CD4-positive, alpha-beta T cell (primary cell): ENCODE data around the gene STARD5. TPM values are rescaled to one million over a fixed set of nuclear protein-coding genes. Genes with fewer than 3 reads are reported as not detected.

Experiments used
- ATAC-seq: fragments of 200-7000 bp; cut with Tn5 transposase; one replicate; pipeline ENCODE4 v1.10.0; 2022; ENCODE audit warnings: mild to moderate bottlenecking; ENCODE audit not compliant: poor library complexity
- CTCF ChIA-PET: fragments of 350-600 bp; sonication (Branson Sonifier 250); formaldehyde crosslinking; loops from one replicate; lab custom pipeline; 2021; ENCODE audit warnings: antibody characterized with exemption, inconsistent platforms; lab: Charles Lee
- POLR2A ChIA-PET: fragments of 350-600 bp; sonication (Branson Sonifier 250); formaldehyde crosslinking; loops from one replicate; lab custom pipeline; 2021; ENCODE audit warnings: antibody characterized with exemption, inconsistent platforms; lab: Charles Lee
- DNase-seq, 14 experiments: peaks; one replicate each; pipeline ENCODE4 v3.0.0-alpha.2; 2013 to 2020; ENCODE audit warnings: mixed read lengths in 2 of 14
- H3K27ac ChIP-seq, 2 donors: one replicate each; pipeline versions ENCODE4 v1.5.1 to v1.7.0; 2013; ENCODE audit warnings: low read length in 2 of 2, low read depth in 1 of 2, mild to moderate bottlenecking in 1 of 2
- H3K27me3 ChIP-seq, 2 experiments: 1 replicate in 1 of 2; 2 replicates in 1 of 2; pipeline versions ENCODE4 v1.6.1 to v1.7.0; 2013; ENCODE audit warnings: low read length in 2 of 2, control low read depth in 1 of 2, mild to moderate bottlenecking in 1 of 2, moderate library complexity in 1 of 2; ENCODE audit not compliant: insufficient read depth in 2 of 2, control insufficient read depth in 1 of 2
- H3K36me3 ChIP-seq: one replicate; pipeline ENCODE4 v1.6.1; 2013; ENCODE audit warnings: low read length, control low read depth; ENCODE audit not compliant: insufficient read depth
- H3K4me1 ChIP-seq: one replicate; pipeline ENCODE4 v1.6.1; 2013; ENCODE audit warnings: low read length, control low read depth; ENCODE audit not compliant: insufficient read depth
- H3K4me3 ChIP-seq: one replicate; pipeline ENCODE4 v1.5.1; 2013; ENCODE audit warnings: mild to moderate bottlenecking, low read length, moderate library complexity
- H3K9me3 ChIP-seq, 2 experiments: 1 replicate in 1 of 2; 2 replicates in 1 of 2; pipeline versions ENCODE4 v1.6.1 to v1.7.0; 2013; ENCODE audit warnings: low read length in 2 of 2, mild to moderate bottlenecking in 2 of 2, control low read depth in 1 of 2, moderate library complexity in 1 of 2; ENCODE audit not compliant: control insufficient read depth in 1 of 2, insufficient read depth in 1 of 2
- H3K27ac Mint-ChIP-seq: one replicate; pipeline ENCODE4 v1.8.0; 2020; ENCODE audit warnings: mixed read lengths
- H3K27me3 Mint-ChIP-seq: one replicate; pipeline ENCODE4 v1.8.0; 2021; ENCODE audit warnings: mixed read lengths
- H3K36me3 Mint-ChIP-seq: one replicate; pipeline ENCODE4 v1.8.0; 2021; ENCODE audit warnings: low read depth, mixed read lengths
- H3K4me1 Mint-ChIP-seq: one replicate; pipeline ENCODE4 v1.8.0; 2021; ENCODE audit warnings: low read depth, mixed read lengths
- H3K4me3 Mint-ChIP-seq: one replicate; pipeline ENCODE4 v1.8.0; 2020; ENCODE audit warnings: mild to moderate bottlenecking, mixed read lengths
- H3K9me3 Mint-ChIP-seq: one replicate; pipeline ENCODE4 v1.8.0; 2020; ENCODE audit warnings: mixed read lengths
- intact Hi-C, 2 experiments: fragments of 100-400 bp; cut with DNase I in 1 of 2; cut with micrococcal nuclease in 1 of 2; formaldehyde crosslinking; loops; one replicate each; pipeline versions ENCODE4 v1.15.1 to v1.9.0; 2023 to 2025; cut with DNase I, micrococcal nuclease
- total RNA-seq, 174 experiments: library from RNA in 2 of 174; stranded (reverse) in 2 of 174; gene quantifications; one replicate each; pipeline ENCODE4 v1.2.3 and lab custom pipeline; 2021 to 2026
- TF ChIP-seq, protein P1 (sequence below): fragments of 200-600 bp; IDR thresholded peaks from one replicate; pipeline ENCODE4 v1.8.0; 2022; ENCODE audit warnings: antibody characterized with exemption, mild to moderate bottlenecking

STARD5 gene
- total RNA-seq, 2 experiments from 2014 or later: 9.7 to 9.8 TPM

- H3K27ac Mint-ChIP-seq: no peak overlapping the region
- ChIA-PET POLR2A (no interaction called here), CTCF (no interaction called here)
- ATAC-seq: no peak
- DNase-seq: no peak
- Histone ChIP-seq H3K27ac (no peak overlapping the region), H3K4me3 (no peak overlapping the region), H3K27me3 (no peaks in the 10 kb centered on the region), H3K36me3 (no peaks in the 10 kb centered on the region), H3K4me1 (no peaks in the 10 kb centered on the region), H3K9me3 (no peaks in the 10 kb centered on the region)
- no peaks in the 10 kb centered on the region for H3K27me3 Mint-ChIP-seq
- H3K9me3 Mint-ChIP-seq: no peaks in the 10 kb centered on the region
- TF ChIP-seq, protein P1, sequence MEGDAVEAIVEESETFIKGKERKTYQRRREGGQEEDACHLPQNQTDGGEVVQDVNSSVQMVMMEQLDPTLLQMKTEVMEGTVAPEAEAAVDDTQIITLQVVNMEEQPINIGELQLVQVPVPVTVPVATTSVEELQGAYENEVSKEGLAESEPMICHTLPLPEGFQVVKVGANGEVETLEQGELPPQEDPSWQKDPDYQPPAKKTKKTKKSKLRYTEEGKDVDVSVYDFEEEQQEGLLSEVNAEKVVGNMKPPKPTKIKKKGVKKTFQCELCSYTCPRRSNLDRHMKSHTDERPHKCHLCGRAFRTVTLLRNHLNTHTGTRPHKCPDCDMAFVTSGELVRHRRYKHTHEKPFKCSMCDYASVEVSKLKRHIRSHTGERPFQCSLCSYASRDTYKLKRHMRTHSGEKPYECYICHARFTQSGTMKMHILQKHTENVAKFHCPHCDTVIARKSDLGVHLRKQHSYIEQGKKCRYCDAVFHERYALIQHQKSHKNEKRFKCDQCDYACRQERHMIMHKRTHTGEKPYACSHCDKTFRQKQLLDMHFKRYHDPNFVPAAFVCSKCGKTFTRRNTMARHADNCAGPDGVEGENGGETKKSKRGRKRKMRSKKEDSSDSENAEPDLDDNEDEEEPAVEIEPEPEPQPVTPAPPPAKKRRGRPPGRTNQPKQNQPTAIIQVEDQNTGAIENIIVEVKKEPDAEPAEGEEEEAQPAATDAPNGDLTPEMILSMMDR: no peak
- intact Hi-C loops: no loop called here
- H3K4me3 Mint-ChIP-seq: no peak overlapping the region
- H3K36me3 Mint-ChIP-seq: no peaks in the 10 kb centered on the region
- no peaks in the 10 kb centered on the region for H3K4me1 Mint-ChIP-seq
Measured at GRCh38 chr15:81363718-81364500, 40.0 kb upstream of the STARD5 start.

DNA sequence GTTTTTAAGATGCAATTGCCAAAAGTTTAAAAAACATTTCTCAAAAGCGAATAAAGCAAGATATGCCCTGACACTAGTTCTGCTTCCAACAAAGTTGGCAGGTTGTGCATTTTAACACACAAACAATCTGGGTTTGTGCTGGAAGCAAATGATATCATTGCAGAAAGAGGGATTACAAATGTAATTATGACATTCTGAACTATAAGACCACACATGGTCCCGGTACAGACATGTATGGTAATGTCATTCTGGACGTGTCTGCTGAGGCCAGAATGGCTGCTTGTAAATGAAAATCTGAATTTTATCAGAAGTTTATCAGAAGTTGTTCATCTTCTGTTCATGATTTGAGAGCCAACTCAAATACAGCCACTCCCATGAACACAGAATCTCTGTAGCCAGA is 39.3 kb upstream of the STARD5 start:
- no peaks in the 10 kb centered on the region for H3K9me3 Mint-ChIP-seq
- no peak overlapping the region for H3K27ac Mint-ChIP-seq
- no peaks in the 10 kb centered on the region for H3K36me3 Mint-ChIP-seq
- POLR2A ChIA-PET: no interaction called here
- no peaks in the 10 kb centered on the region for H3K4me1 ChIP-seq
- no peak overlapping the region for H3K4me3 Mint-ChIP-seq
- CTCF ChIA-PET: no interaction called here
- DNase-seq (no peak), ATAC-seq (no peak)
- intact Hi-C loops: no loop called here
- no peaks in the 10 kb centered on the region for H3K27me3 ChIP-seq
- no peak overlapping the region for H3K27ac ChIP-seq
- TF ChIP-seq, protein P1: no peak
- no peaks in the 10 kb centered on the region for H3K36me3 ChIP-seq
- no peaks in the 10 kb centered on the region for H3K4me1 Mint-ChIP-seq
- H3K9me3 ChIP-seq: no peaks in the 10 kb centered on the region
- H3K4me3 ChIP-seq: no peak overlapping the region
- H3K27me3 Mint-ChIP-seq: no peaks in the 10 kb centered on the region

DNA sequence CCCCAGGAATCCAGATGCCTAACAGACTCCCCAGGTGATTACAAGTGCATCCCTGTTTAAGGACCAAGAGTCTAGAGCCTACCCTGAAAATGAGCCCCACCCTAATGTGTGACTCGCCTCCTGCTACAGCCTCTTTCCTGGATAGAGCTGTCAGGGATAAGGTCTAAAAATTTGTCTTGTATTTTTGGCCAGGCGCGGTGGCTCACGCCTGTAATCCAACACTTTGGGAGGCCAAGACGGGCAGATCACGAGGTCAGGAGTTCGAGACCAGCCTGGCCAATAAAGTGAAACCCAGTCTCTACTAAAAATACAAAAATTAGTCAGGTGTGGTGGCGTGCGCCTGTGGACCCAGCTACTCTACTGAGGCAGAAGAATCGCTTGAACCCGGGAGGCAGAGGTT is 38.8 kb upstream of the STARD5 start:
- DNase-seq (no peak), ATAC-seq (no peak)
- Mint-ChIP-seq H3K27me3 (no peaks in the 10 kb centered on the region), H3K27ac (no peak overlapping the region), H3K4me1 (no peaks in the 10 kb centered on the region), H3K9me3 (no peaks in the 10 kb centered on the region), H3K36me3 (no peaks in the 10 kb centered on the region), H3K4me3 (no peak overlapping the region)
- Histone ChIP-seq H3K36me3 (no peaks in the 10 kb centered on the region), H3K4me3 (no peak overlapping the region), H3K27me3 (no peaks in the 10 kb centered on the region), H3K9me3 (no peaks in the 10 kb centered on the region), H3K27ac (no peak overlapping the region), H3K4me1 (no peaks in the 10 kb centered on the region)
- ChIA-PET POLR2A (no interaction called here), CTCF (no interaction called here)
- intact Hi-C loops: no loop called here
- TF ChIP-seq, protein P1: no peak
